HepG2 (cell line): ENCODE measurements around the gene ANKRD27. TPM values are rescaled to one million over a fixed set of nuclear protein-coding genes. Genes with fewer than 3 reads are reported as not detected.

Experiments
- ATAC-seq: fragments of 200-7000 bp; cut with Tn5 transposase; 3 replicates; pipeline ENCODE4 v1.9.1; 2020; ENCODE audit warnings: mild to moderate bottlenecking, moderate library complexity
- BruUV-seq: library from RNA; stranded (reverse); fragments of 400-500 nt; replicated peaks from 2 replicates; lab custom pipeline; 2021; lab: Mats Ljungman, UMichigan
- CTCF ChIA-PET: fragments of 300-600 bp; formaldehyde crosslinking; extraction: SDS; loops from one replicate; lab custom pipeline; 2021; ENCODE audit warnings: low total read pairs, inconsistent platforms, low intra/inter-chr PET ratio; lab: Yijun Ruan, JAX
- POLR2A ChIA-PET: fragments of 350-600 bp; sonication (Branson Sonifier 250); formaldehyde crosslinking; loops from one replicate; lab custom pipeline; 2020; ENCODE audit warnings: antibody characterized with exemption, inconsistent platforms; lab: Yijun Ruan, JAX
- DNase-seq: peaks from one replicate; pipeline ENCODE4 v3.0.0-alpha.2; 2015; ENCODE audit warnings: low spot score
- FAIRE-seq: peaks from 3 replicates; lab custom pipeline; 2011; peaks lifted over from hg19 to GRCh38; lab: Jason Lieb, UNC
- H2AFZ ChIP-seq: one replicate; pipeline ENCODE4 v1.6.1; 2011; ENCODE audit warnings: low read length, inconsistent platforms
- H3K27ac ChIP-seq: fragments of 300-600 bp; 3 replicates; pipeline ENCODE4 v1.8.0; 2011; ENCODE audit warnings: mixed run types, mild to moderate bottlenecking, mixed read lengths, low read length, inconsistent platforms; ENCODE audit not compliant: insufficient read depth; ENCODE audit errors: extremely low read length
- H3K27me3 ChIP-seq, 2 experiments: fragments of 200-600 bp in 1 of 2; 2 replicates in 1 of 2; 3 replicates in 1 of 2; pipeline versions ENCODE4 v1.6.0 to v1.8.0; 2011; ENCODE audit warnings: low read length in 2 of 2, mild to moderate bottlenecking in 2 of 2, moderate library complexity in 2 of 2, inconsistent platforms in 1 of 2; ENCODE audit not compliant: insufficient read depth in 2 of 2, control insufficient read depth in 1 of 2
- H3K36me3 ChIP-seq, 2 experiments: fragments of 200-600 bp in 1 of 2; replicated peaks in 1 of 2; 2 replicates in 1 of 2; 3 replicates in 1 of 2; pipeline versions ENCODE4 v1.5.1 to v1.8.0; 2011; ENCODE audit warnings: low read length in 2 of 2, inconsistent platforms in 1 of 2; ENCODE audit not compliant: insufficient read depth in 2 of 2, control insufficient read depth in 1 of 2
- H3K4me1 ChIP-seq: 2 replicates; pipeline ENCODE4 v1.5.1; 2012; ENCODE audit warnings: low read length, inconsistent platforms; ENCODE audit not compliant: insufficient read depth
- H3K4me2 ChIP-seq: 2 replicates; pipeline ENCODE4 v1.6.0; 2011; ENCODE audit warnings: low read depth, low read length, inconsistent platforms
- H3K4me3 ChIP-seq, 3 experiments: fragments of 200-600 bp in 1 of 3; sonication (generic), shearing (Covaris generic) in 1 of 3; replicated peaks in 1 of 3; 2 replicates each; pipeline ENCODE4 v1.5.1; 2011 to 2016; ENCODE audit warnings: low read length in 3 of 3, inconsistent platforms in 2 of 3, low read depth in 2 of 3, mild to moderate bottlenecking in 2 of 3, control low read depth in 1 of 3, mixed read lengths in 1 of 3; ENCODE audit not compliant: insufficient read depth in 1 of 3
- H3K79me2 ChIP-seq: one replicate; pipeline ENCODE4 v1.6.1; 2011; ENCODE audit warnings: low read length, inconsistent platforms; ENCODE audit not compliant: insufficient read depth
- H3K9ac ChIP-seq: 2 replicates; pipeline ENCODE4 v1.6.0; 2011; ENCODE audit warnings: mild to moderate bottlenecking, low read depth, low read length, inconsistent platforms; ENCODE audit not compliant: insufficient read depth
- H3K9me3 ChIP-seq: 2 replicates; pipeline ENCODE4 v1.5.1; 2012; ENCODE audit warnings: mild to moderate bottlenecking, low read length
- H4K20me1 ChIP-seq: 2 replicates; pipeline ENCODE4 v1.6.0; 2011; ENCODE audit warnings: inconsistent platforms, mild to moderate bottlenecking, low read length, moderate library complexity; ENCODE audit not compliant: insufficient read depth
- ARNT2 ChIP-seq: sonication (generic); formaldehyde crosslinking; IDR thresholded peaks from 2 replicates; pipeline ENCODE4 v1.8.0; 2022; ENCODE audit warnings: mild to moderate bottlenecking, low read depth, missing genetic modification reagents, moderate library complexity
- BRF2 ChIP-seq: sonication (generic); formaldehyde crosslinking; IDR thresholded peaks from 2 replicates; pipeline ENCODE4 v1.8.1; 2022; ENCODE audit warnings: mild to moderate bottlenecking, missing genetic modification reagents
- CEBPB ChIP-seq: IDR thresholded peaks from 2 replicates; pipeline ENCODE4 v1.6.1; 2011; ENCODE audit warnings: low read depth, low read length, improper control_type of control experiment, borderline replicate concordance
- EHMT2 ChIP-seq: fragments of 200-600 bp; sonication (generic); IDR thresholded peaks from 2 replicates; pipeline ENCODE4 v1.7.0; 2017; ENCODE audit warnings: antibody characterized with exemption, low read depth, low read length, borderline replicate concordance
- ESRRA ChIP-seq: sonication (generic); formaldehyde crosslinking; IDR thresholded peaks from 2 replicates; pipeline ENCODE4 v1.5.1; 2020; ENCODE audit warnings: mild to moderate bottlenecking, low read depth, missing genetic modification reagents
- ETS1 ChIP-seq: sonication (generic); formaldehyde crosslinking; IDR thresholded peaks from 2 replicates; pipeline ENCODE4 v1.4.0; 2020; ENCODE audit warnings: missing genetic modification reagents
- FOSL2 ChIP-seq: sonication (generic); formaldehyde crosslinking; IDR thresholded peaks from 2 replicates; pipeline ENCODE4 v1.4.0; 2020; ENCODE audit warnings: missing genetic modification reagents
- HHEX ChIP-seq: IDR thresholded peaks from 2 replicates; pipeline ENCODE4 v1.6.1; 2016; ENCODE audit warnings: control low read depth
- IKZF1 ChIP-seq: fragments of 450-650 bp; IDR thresholded peaks from 2 replicates; pipeline ENCODE4 v1.7.1; 2016
- IKZF5 ChIP-seq: IDR thresholded peaks from 2 replicates; pipeline ENCODE4 v1.6.1; 2018; ENCODE audit warnings: missing genetic modification reagents, mild to moderate bottlenecking, missing compliant biosample characterization
- LBX2 ChIP-seq: sonication (generic); formaldehyde crosslinking; IDR thresholded peaks from 2 replicates; pipeline ENCODE4 v1.5.0; 2020; ENCODE audit warnings: missing genetic modification reagents, mild to moderate bottlenecking, borderline replicate concordance
- NCOR1 ChIP-seq: fragments of 200-600 bp; sonication (generic); IDR thresholded peaks from 2 replicates; pipeline ENCODE4 v1.7.0; 2017; ENCODE audit warnings: antibody characterized with exemption, low read length, borderline replicate concordance
- NFKB2 ChIP-seq: sonication (generic); formaldehyde crosslinking; IDR thresholded peaks from 2 replicates; pipeline ENCODE4 v1.4.0; 2020; ENCODE audit warnings: missing genetic modification reagents, borderline replicate concordance
- PCBP1 ChIP-seq: fragments of 200-400 bp; formaldehyde crosslinking; IDR thresholded peaks from 2 replicates; pipeline ENCODE4 v1.6.1; 2017; ENCODE audit warnings: mild to moderate bottlenecking, low read depth, low read length, borderline replicate concordance
- SUZ12 ChIP-seq: fragments of 150-350 bp; IDR thresholded peaks from 2 replicates; pipeline ENCODE4 v1.6.1; 2014; ENCODE audit warnings: low read depth, low read length
- TBP ChIP-seq: sonication (generic); formaldehyde crosslinking; IDR thresholded peaks from 2 replicates; pipeline ENCODE4 v1.5.0; 2020; ENCODE audit warnings: missing genetic modification reagents
- TCF7 ChIP-seq: sonication (generic); IDR thresholded peaks from 2 replicates; pipeline ENCODE4 v1.6.1; 2016; ENCODE audit warnings: antibody characterized with exemption, low read depth
- ZNF160 ChIP-seq: sonication (generic); formaldehyde crosslinking; IDR thresholded peaks from 2 replicates; pipeline ENCODE4 v1.8.0; 2022; ENCODE audit warnings: mild to moderate bottlenecking, inconsistent platforms, missing genetic modification reagents
- ZNF180 ChIP-seq: sonication (generic); formaldehyde crosslinking; IDR thresholded peaks from 2 replicates; pipeline ENCODE4 v1.4.0; 2020; ENCODE audit warnings: low read depth, missing genetic modification reagents, borderline replicate concordance
- ZNF34 ChIP-seq: sonication (generic); formaldehyde crosslinking; IDR thresholded peaks from 2 replicates; pipeline ENCODE4 v1.4.0; 2020; ENCODE audit warnings: mild to moderate bottlenecking, missing genetic modification reagents, borderline replicate concordance
- ZNF441 ChIP-seq: sonication (generic); formaldehyde crosslinking; IDR thresholded peaks from 2 replicates; pipeline ENCODE4 v1.7.0; 2021; ENCODE audit warnings: missing genetic modification reagents, borderline replicate concordance
- ZNF567 ChIP-seq: sonication (generic); formaldehyde crosslinking; IDR thresholded peaks from 2 replicates; pipeline ENCODE4 v1.8.1; 2023; ENCODE audit warnings: mild to moderate bottlenecking, missing genetic modification reagents, borderline replicate concordance
- whole genome bisulfite sequencing: methylation state at CpG from one replicate; pipeline ENCODE4 v1.1.6; 2017; ENCODE audit warnings: low lambda C conversion rate; 5-methylcytosine and 5-hydroxymethylcytosine counted together
- in situ Hi-C: cut with HindIII; loops from 2 replicates; pipeline ENCODE4 v1.10.0; 2017; ENCODE audit warnings: low pct_unique_long_range_greater_than_20kb; ENCODE audit not compliant: extremely low pct_ligation_motif_present
- intact Hi-C: fragments of 100-400 bp; cut with micrococcal nuclease; formaldehyde crosslinking; loops from one replicate; pipeline ENCODE4 v1.10.0; 2022; ENCODE audit not compliant: unreplicated experiment
- polyA plus RNA-seq, 8 experiments: library from polyadenylated mRNA; depleted of rRNA in 3 of 8; stranded (reverse) in 7 of 8; unstranded in 1 of 8; fragments of >200 nt; fragmentation: Illumina TruSeq in 4 of 8; extraction: Trizol in 4 of 8; gene quantifications; 2 replicates each; pipeline versions ENCODE4 v1.2.1 to v1.2.3, GENCODE V29; 2011 to 2016; ENCODE audit warnings: low read depth in 4 of 8, missing spikeins in 1 of 8, mixed read lengths in 1 of 8; ENCODE audit not compliant: insufficient read depth in 1 of 8
- total RNA-seq, 5 experiments: library from RNA; depleted of rRNA; stranded (reverse); fragments of >200 nt; fragmentation: Illumina TruSeq; extraction: Trizol; gene quantifications; 2 replicates each; pipeline ENCODE4 v1.2.3, GENCODE V29; 2016; ENCODE audit warnings: low read depth in 1 of 5

ANKRD27 gene
- total and polyA plus RNA-seq, 2 of the 13 experiments (the other 11 are each of a cell fraction or from before 2014, with no cell fraction given) = 22.2 to 23.7 TPM

GRCh38 chr19:32662186-32662585 lies 12.8 kb downstream of the ANKRD27 start (continued):
- TF ChIP-seq IKZF5 = no peak
- TF ChIP-seq, all 625 proteins: peak for 0

GRCh38 chr19:32661318-32661717 lies 13.7 kb downstream of the ANKRD27 start:
- FAIRE-seq (peak; percentile 34), ATAC-seq (peak; percentile 78), DNase-seq (peak; percentile 37)
- Histone ChIP-seq H2AFZ (no peak overlapping the region), H3K4me1 (peaks cover 14% of the 10 kb centered on the region), H3K9me3 (no peaks in the 10 kb centered on the region), H3K27ac (no peak overlapping the region), H4K20me1 (0 out of 2 replicates have a peak, but pooled peaks cover 13% of the 10 kb centered on the region), H3K4me3 (no peak overlapping the region), H3K4me2 (no peak overlapping the region), H3K36me3 (peaks cover 0 to 14% of the 10 kb centered on the region in 2 experiments; a peak in 3 of 5 replicates), H3K27me3 (no peaks in the 10 kb centered on the region), H3K79me2 (peaks cover 12% of the 10 kb centered on the region), H3K9ac (no peak overlapping the region)
- ChIA-PET CTCF (no interaction called here), POLR2A (interaction anchor here (1.0 kb wide), 1 partner anchor 16 kb away, joined by 3 read pairs; no protein-coding TSS in a partner anchor)
- WGBS = 53% methylated on average over 7 of the region's 7 CpGs
- no TSS peak for BruUV-seq
- in situ Hi-C loops (no loop called here), intact Hi-C loops (no loop called here)
- TF ChIP-seq ZNF160 (CRISPR knock-in tag) = no peak
- TF ChIP-seq FOSL2 (CRISPR knock-in tag) = peak; percentile 79
- TF ChIP-seq ZNF441 (CRISPR knock-in tag) = no peak
- no peak for TF ChIP-seq ETS1 (CRISPR knock-in tag)
- no peak for TF ChIP-seq BRF2 (CRISPR knock-in tag)
- TF ChIP-seq EHMT2 = no peak
- no peak for TF ChIP-seq ZNF567 (CRISPR knock-in tag)
- TF ChIP-seq LBX2 = no peak
- TF ChIP-seq CEBPB = no peak
- no peak for TF ChIP-seq TBP (CRISPR knock-in tag)
- TF ChIP-seq ZNF180 (CRISPR knock-in tag) = no peak
- no peak for TF ChIP-seq IKZF1
- no peak for TF ChIP-seq SUZ12
- TF ChIP-seq NFKB2 (CRISPR knock-in tag) = no peak
- TF ChIP-seq NCOR1 = 0 out of 2 replicates have a peak, but pooled peaks have one; percentile 32
- TF ChIP-seq TCF7 = no peak
- no peak for TF ChIP-seq ZNF34 (CRISPR knock-in tag)
- no peak for TF ChIP-seq ESRRA (CRISPR knock-in tag)
- TF ChIP-seq PCBP1 = no peak
- no peak for TF ChIP-seq ARNT2 (CRISPR knock-in tag)
- TF ChIP-seq HHEX = no peak
